ENCODE results near the gene COL19A1.

COL19A1 gene

DNA sequence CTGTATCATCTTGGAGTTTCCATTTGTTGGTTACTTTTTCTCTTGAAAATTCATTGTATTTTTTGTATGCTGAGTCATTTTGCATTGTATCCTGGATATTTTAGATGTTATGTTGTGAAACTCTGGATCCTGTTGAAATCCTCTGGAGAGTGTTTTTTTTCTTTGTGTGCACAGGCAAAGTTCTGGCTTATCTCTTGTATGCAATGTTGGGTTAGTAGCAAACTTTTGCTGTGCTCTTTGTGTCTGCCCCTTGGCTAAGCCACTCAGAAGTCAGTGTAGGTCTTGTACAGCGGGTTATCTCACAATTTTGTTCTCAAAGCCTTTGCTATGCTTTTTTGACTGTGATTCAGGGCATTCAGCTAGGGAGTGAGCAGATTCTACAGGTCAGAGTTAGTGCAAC lies 40.5 kb upstream of the COL19A1 start:
- DNase-seq (ENCODE audit: low spot score) = no peak
- TF ChIP-seq, protein P1, sequence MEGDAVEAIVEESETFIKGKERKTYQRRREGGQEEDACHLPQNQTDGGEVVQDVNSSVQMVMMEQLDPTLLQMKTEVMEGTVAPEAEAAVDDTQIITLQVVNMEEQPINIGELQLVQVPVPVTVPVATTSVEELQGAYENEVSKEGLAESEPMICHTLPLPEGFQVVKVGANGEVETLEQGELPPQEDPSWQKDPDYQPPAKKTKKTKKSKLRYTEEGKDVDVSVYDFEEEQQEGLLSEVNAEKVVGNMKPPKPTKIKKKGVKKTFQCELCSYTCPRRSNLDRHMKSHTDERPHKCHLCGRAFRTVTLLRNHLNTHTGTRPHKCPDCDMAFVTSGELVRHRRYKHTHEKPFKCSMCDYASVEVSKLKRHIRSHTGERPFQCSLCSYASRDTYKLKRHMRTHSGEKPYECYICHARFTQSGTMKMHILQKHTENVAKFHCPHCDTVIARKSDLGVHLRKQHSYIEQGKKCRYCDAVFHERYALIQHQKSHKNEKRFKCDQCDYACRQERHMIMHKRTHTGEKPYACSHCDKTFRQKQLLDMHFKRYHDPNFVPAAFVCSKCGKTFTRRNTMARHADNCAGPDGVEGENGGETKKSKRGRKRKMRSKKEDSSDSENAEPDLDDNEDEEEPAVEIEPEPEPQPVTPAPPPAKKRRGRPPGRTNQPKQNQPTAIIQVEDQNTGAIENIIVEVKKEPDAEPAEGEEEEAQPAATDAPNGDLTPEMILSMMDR (IDR thresholded peaks at IDR 0.05; ENCODE audit: extremely low read depth, missing control alignments) = no peak

- TF ChIP-seq, protein P1 (IDR thresholded peaks at IDR 0.05; ENCODE audit: extremely low read depth, missing control alignments) = no peak
- DNase-seq (ENCODE audit: low spot score) = no peak
These were observed 39.0 kb upstream of the COL19A1 start for GRCh38 chr6:69827276-69827893.

GRCh38 chr6:69832558-69832957 lies 33.8 kb upstream of the COL19A1 start:
- no peak for DNase-seq (ENCODE audit: low spot score)
- TF ChIP-seq, protein P1 (IDR thresholded peaks at IDR 0.05; ENCODE audit: extremely low read depth, missing control alignments) = no peak

DNA sequence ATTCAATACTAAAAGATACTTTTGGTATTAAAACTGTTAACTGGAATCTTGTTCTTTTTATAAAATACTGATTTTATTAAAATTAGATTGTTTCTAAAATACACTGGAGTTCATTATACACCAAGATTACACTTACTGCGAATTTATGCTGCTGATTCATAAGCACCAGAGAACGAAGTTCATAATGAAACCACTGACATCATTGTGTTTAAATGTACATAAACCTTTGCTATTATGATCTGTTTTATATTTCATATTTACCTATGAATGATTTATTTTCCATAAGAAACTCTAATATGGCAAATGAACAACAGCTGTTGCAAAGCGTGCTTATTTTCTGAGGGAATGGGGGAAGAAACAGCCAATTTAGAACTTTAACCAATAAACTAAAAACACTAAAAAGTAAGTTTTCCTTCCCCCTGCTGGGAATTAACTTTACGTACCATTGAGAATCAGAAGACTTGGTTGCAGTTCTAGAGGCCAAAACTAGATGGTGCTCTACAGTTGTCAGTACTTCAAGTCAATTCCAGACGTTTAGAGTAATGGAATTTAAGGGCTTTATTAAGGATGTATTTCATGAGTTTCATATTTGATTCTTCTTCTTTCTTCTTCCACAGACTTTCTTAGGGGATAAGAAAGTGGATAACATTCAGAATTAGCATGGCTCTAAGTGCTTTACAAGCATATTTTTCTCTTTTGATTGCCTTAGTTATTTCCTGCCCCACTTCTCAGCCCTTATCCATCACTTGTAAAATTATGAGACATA lies 30.8 kb upstream of the COL19A1 start:
- TF ChIP-seq, protein P1 (IDR thresholded peaks at IDR 0.05; ENCODE audit: extremely low read depth, missing control alignments) = peak; percentile 63
- peak; percentile 42 for DNase-seq (ENCODE audit: low spot score)

DNA sequence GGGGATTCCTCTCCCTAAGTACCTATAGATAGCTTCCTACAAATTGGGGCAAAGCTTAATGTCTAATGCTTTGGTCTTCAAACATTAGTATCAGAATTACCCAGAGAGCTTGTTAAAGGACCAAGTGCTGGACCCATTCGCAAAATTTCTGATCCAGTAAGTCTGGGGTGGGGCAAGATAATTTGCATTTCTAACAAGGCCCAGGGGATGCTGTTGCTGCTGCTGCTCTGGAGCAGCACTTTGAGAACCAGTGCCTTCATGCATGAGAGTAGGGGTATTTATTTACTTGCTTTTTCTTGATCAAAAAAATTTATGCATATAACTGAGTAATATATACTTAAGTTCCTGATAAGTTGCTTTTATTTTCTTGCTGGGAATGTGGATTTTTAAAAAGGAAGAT lies 24.5 kb upstream of the COL19A1 start:
- TF ChIP-seq, protein P1 (IDR thresholded peaks at IDR 0.05; ENCODE audit: extremely low read depth, missing control alignments) = no peak
- DNase-seq (ENCODE audit: low spot score) = no peak

DNA sequence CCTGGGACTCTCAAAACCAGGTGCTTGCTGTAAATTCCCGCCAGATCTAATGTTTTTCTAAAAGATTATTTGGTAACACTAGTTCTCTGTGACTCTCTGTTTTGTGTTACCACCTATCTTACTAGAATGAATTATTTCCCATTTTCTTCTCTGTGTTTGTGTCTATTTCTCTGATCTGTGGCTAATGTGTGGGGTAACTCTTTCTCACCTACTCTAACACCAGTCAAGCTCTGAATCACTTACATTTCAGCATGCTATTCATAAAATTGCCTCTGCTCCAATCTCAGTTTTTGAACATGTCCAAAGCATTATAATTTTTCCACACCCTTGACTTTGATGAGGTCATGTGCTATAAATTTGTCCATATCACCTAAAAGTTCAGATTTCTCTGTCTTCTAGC lies 23.2 kb upstream of the COL19A1 start:
- TF ChIP-seq, protein P1 (IDR thresholded peaks at IDR 0.05; ENCODE audit: extremely low read depth, missing control alignments) = no peak
- DNase-seq (ENCODE audit: low spot score) = no peak

GRCh38 chr6:69846312-69846711 lies 20.0 kb upstream of the COL19A1 start:
- TF ChIP-seq, protein P1 (IDR thresholded peaks at IDR 0.05; ENCODE audit: extremely low read depth, missing control alignments) = no peak
- DNase-seq (ENCODE audit: low spot score) = no peak
